Measurements from ENCODE around the gene ZNF652. TPM values are rescaled to one million over a fixed set of nuclear protein-coding genes. Genes with fewer than 3 reads are reported as not detected.
"Not testable (repeated sequence)": the region's sequence is repeated elsewhere in the genome, so short reads cannot be mapped to it uniquely, and the experiment has no call there.

ZNF652 gene
- polyA plus RNA-seq, 4 donors, result 8.6 to 27.3 (median 17.6) TPM

- no peak for FAIRE-seq
- no peaks in the 10 kb centered on the region for H3K9me3 ChIP-seq (ENCODE audit: control insufficient read depth in 2 of 2, insufficient read depth in 1 of 2, low read depth in 1 of 2, low read length in 1 of 2)
- H3K4me3 ChIP-seq (ENCODE audit: low read depth in 1 of 3, low read length in 3 of 3), result no peak overlapping the region
- WGBS, 3 donors, result 95% methylated on average over 11 of the region's 11 CpGs
- no peak overlapping the region for H3K27ac ChIP-seq (ENCODE audit: low read depth in 1 of 3, low read length in 2 of 3)
- H3K4me1 ChIP-seq (ENCODE audit: control insufficient read depth in 3 of 3, insufficient read depth in 2 of 3, low read depth in 1 of 3, low read length in 2 of 3), result no peaks in the 10 kb centered on the region
- DNase-seq, result no peak
- peaks cover 0 to 8% (median 5%) of the 10 kb centered on the region in 3 donors for H3K36me3 ChIP-seq (ENCODE audit: control insufficient read depth in 3 of 3, insufficient read depth in 2 of 3, low read depth in 1 of 3, low read length in 3 of 3)
- no peaks in the 10 kb centered on the region for H3K27me3 ChIP-seq (ENCODE audit: control insufficient read depth in 3 of 3, insufficient read depth in 3 of 3, low read length in 3 of 3)
Measured at GRCh38 chr17:49287481-49287880, 74.6 kb downstream of the ZNF652 start.

- not testable (repeated sequence) for FAIRE-seq; H3K4me3 ChIP-seq (ENCODE audit: low read depth in 1 of 3, low read length in 3 of 3); DNase-seq; H3K27me3 ChIP-seq (ENCODE audit: control insufficient read depth in 3 of 3, insufficient read depth in 3 of 3, low read length in 3 of 3); H3K27ac ChIP-seq (ENCODE audit: low read depth in 1 of 3, low read length in 2 of 3); H3K4me1 ChIP-seq (ENCODE audit: control insufficient read depth in 3 of 3, insufficient read depth in 2 of 3, low read depth in 1 of 3, low read length in 2 of 3); H3K36me3 ChIP-seq (ENCODE audit: control insufficient read depth in 3 of 3, insufficient read depth in 2 of 3, low read depth in 1 of 3, low read length in 3 of 3); H3K9me3 ChIP-seq (ENCODE audit: control insufficient read depth in 2 of 2, insufficient read depth in 1 of 2, low read depth in 1 of 2, low read length in 1 of 2)
- 91 to 94% (median 94%) methylated on average over 21 to 24 of the region's 24 CpGs for WGBS, 3 donors
Measured at GRCh38 chr17:49286261-49286973, 75.6 kb downstream of the ZNF652 start.

- H3K27ac ChIP-seq (ENCODE audit: low read depth in 1 of 3, low read length in 2 of 3), result no peak overlapping the region
- H3K4me1 ChIP-seq (ENCODE audit: control insufficient read depth in 3 of 3, insufficient read depth in 2 of 3, low read depth in 1 of 3, low read length in 2 of 3), result no peaks in the 10 kb centered on the region
- H3K9me3 ChIP-seq (ENCODE audit: control insufficient read depth in 2 of 2, insufficient read depth in 1 of 2, low read depth in 1 of 2, low read length in 1 of 2), result peaks cover 0 to 7% of the 10 kb centered on the region in 2 donors
- peaks cover 0 to 8% (median 0%) of the 10 kb centered on the region in 3 donors for H3K36me3 ChIP-seq (ENCODE audit: control insufficient read depth in 3 of 3, insufficient read depth in 2 of 3, low read depth in 1 of 3, low read length in 3 of 3)
- 79 to 85% (median 81%) methylated on average over 6 of the region's 6 CpGs for whole genome bisulfite sequencing, 3 donors
- FAIRE-seq (no peak), DNase-seq (no peak)
- no peaks in the 10 kb centered on the region for H3K27me3 ChIP-seq (ENCODE audit: control insufficient read depth in 3 of 3, insufficient read depth in 3 of 3, low read length in 3 of 3)
- no peak overlapping the region for H3K4me3 ChIP-seq (ENCODE audit: low read depth in 1 of 3, low read length in 3 of 3)
Measured at GRCh38 chr17:49285716-49286115, 76.3 kb downstream of the ZNF652 start.

- H3K27me3 ChIP-seq (ENCODE audit: control insufficient read depth in 3 of 3, insufficient read depth in 3 of 3, low read length in 3 of 3), result no peaks in the 10 kb centered on the region
- H3K36me3 ChIP-seq (ENCODE audit: control insufficient read depth in 3 of 3, insufficient read depth in 2 of 3, low read depth in 1 of 3, low read length in 3 of 3), result no peaks in the 10 kb centered on the region
- H3K4me3 ChIP-seq (ENCODE audit: low read depth in 1 of 3, low read length in 3 of 3), result no peak overlapping the region
- H3K4me1 ChIP-seq (ENCODE audit: control insufficient read depth in 3 of 3, insufficient read depth in 2 of 3, low read depth in 1 of 3, low read length in 2 of 3), result no peaks in the 10 kb centered on the region
- DNase-seq (no peak), FAIRE-seq (no peak)
- WGBS, 3 donors, result 75 to 89% (median 87%) methylated on average over 4 of the region's 4 CpGs
- H3K9me3 ChIP-seq (ENCODE audit: control insufficient read depth in 2 of 2, insufficient read depth in 1 of 2, low read depth in 1 of 2, low read length in 1 of 2), result peaks cover 0 to 7% of the 10 kb centered on the region in 2 donors
- no peak overlapping the region for H3K27ac ChIP-seq (ENCODE audit: low read depth in 1 of 3, low read length in 2 of 3)
Measured at GRCh38 chr17:49280918-49281317, 81.1 kb downstream of the ZNF652 start.

- Histone ChIP-seq H3K36me3 (ENCODE audit: control insufficient read depth in 3 of 3, insufficient read depth in 2 of 3, low read depth in 1 of 3, low read length in 3 of 3) (no peaks in the 10 kb centered on the region), H3K4me1 (ENCODE audit: control insufficient read depth in 3 of 3, insufficient read depth in 2 of 3, low read depth in 1 of 3, low read length in 2 of 3) (no peaks in the 10 kb centered on the region), H3K9me3 (ENCODE audit: control insufficient read depth in 2 of 2, insufficient read depth in 1 of 2, low read depth in 1 of 2, low read length in 1 of 2) (peaks cover 0 to 7% of the 10 kb centered on the region in 2 donors), H3K27me3 (ENCODE audit: control insufficient read depth in 3 of 3, insufficient read depth in 3 of 3, low read length in 3 of 3) (no peaks in the 10 kb centered on the region), H3K4me3 (ENCODE audit: low read depth in 1 of 3, low read length in 3 of 3) (no peak overlapping the region), H3K27ac (ENCODE audit: low read depth in 1 of 3, low read length in 2 of 3) (no peak overlapping the region)
- DNase-seq (no peak), FAIRE-seq (no peak)
- 70 to 91% (median 83%) methylated on average over 5 of the region's 5 CpGs for WGBS, 3 donors
Measured at GRCh38 chr17:49280061-49280460, 82.0 kb downstream of the ZNF652 start.

DNA sequence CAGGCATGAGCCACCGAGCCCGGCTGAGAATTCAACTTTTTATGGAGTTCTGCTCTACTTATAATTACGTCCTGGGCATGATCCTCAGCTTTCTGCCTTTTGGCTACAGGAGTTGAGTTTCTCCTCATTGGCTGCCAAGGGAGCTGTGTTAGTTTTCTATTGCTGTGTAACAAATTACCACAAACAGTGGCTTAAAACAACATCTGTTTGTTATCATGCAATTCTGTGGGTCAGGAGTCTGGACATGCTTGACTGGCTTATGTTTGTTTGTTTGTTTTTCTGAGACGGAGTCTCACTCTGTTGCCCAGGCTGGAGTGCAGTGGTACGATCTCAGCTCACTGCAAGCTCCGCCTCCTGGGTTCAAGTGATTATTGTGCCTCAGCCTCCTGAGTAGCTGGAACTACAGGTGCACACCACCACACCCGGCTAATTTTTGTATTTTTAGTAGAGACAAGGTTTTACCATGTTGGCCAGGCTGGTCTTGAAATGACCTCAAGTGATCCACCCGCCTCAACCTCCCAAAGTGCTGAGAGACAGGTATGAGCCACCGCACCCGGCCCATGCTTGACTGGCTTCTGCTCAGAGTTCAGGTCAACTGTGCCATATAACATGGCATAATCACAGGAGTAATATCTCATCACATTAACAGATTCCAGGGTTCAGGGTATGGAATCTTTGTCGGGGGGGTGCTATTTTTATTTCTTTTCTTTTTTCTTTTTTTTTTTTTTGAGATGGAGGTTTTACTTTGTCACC, 82.6 kb downstream of the ZNF652 start:
- not testable (repeated sequence) for H3K27me3 ChIP-seq (ENCODE audit: control insufficient read depth in 3 of 3, insufficient read depth in 3 of 3, low read length in 3 of 3); H3K36me3 ChIP-seq (ENCODE audit: control insufficient read depth in 3 of 3, insufficient read depth in 2 of 3, low read depth in 1 of 3, low read length in 3 of 3); H3K27ac ChIP-seq (ENCODE audit: low read depth in 1 of 3, low read length in 2 of 3); H3K4me3 ChIP-seq (ENCODE audit: low read depth in 1 of 3, low read length in 3 of 3); DNase-seq; H3K4me1 ChIP-seq (ENCODE audit: control insufficient read depth in 3 of 3, insufficient read depth in 2 of 3, low read depth in 1 of 3, low read length in 2 of 3); H3K9me3 ChIP-seq (ENCODE audit: control insufficient read depth in 2 of 2, insufficient read depth in 1 of 2, low read depth in 1 of 2, low read length in 1 of 2); FAIRE-seq
- WGBS, 3 donors, result 86 to 90% (median 89%) methylated on average over 11 of the region's 11 CpGs

GRCh38 chr17:49278076-49278475, 84.0 kb downstream of the ZNF652 start:
- Histone ChIP-seq H3K36me3 (ENCODE audit: control insufficient read depth in 3 of 3, insufficient read depth in 2 of 3, low read depth in 1 of 3, low read length in 3 of 3) (no peaks in the 10 kb centered on the region), H3K9me3 (ENCODE audit: control insufficient read depth in 2 of 2, insufficient read depth in 1 of 2, low read depth in 1 of 2, low read length in 1 of 2) (peaks cover 0 to 7% of the 10 kb centered on the region in 2 donors), H3K27me3 (ENCODE audit: control insufficient read depth in 3 of 3, insufficient read depth in 3 of 3, low read length in 3 of 3) (no peaks in the 10 kb centered on the region), H3K4me3 (ENCODE audit: low read depth in 1 of 3, low read length in 3 of 3) (no peak overlapping the region), H3K4me1 (ENCODE audit: control insufficient read depth in 3 of 3, insufficient read depth in 2 of 3, low read depth in 1 of 3, low read length in 2 of 3) (no peaks in the 10 kb centered on the region), H3K27ac (ENCODE audit: low read depth in 1 of 3, low read length in 2 of 3) (no peak overlapping the region)
- FAIRE-seq (no peak), DNase-seq (no peak)
- 37 to 51% (median 43%) methylated on average over 3 of the region's 3 CpGs for WGBS, 3 donors

DNA sequence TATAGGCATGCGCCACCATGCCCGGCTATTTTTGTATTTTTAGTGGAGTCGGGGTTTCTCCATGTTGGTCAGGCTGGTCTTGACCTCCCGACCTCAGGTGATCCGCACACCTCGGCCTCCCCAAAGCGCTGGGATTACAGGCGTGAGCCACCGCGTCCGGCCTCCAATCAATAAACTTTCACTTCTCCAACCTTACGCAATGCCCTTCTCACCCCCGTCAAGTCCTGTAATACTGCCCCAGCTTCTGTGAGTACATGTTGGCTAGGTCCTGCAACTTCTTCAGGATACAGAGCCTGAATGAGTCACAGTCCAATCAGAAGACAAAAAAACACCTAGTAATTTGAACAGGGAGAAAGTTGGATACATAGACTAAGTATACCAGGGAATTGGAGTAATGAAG, 84.4 kb downstream of the ZNF652 start:
- FAIRE-seq (no peak), DNase-seq (no peak)
- no peaks in the 10 kb centered on the region for H3K27me3 ChIP-seq (ENCODE audit: control insufficient read depth in 3 of 3, insufficient read depth in 3 of 3, low read length in 3 of 3)
- no peak overlapping the region for H3K27ac ChIP-seq (ENCODE audit: low read depth in 1 of 3, low read length in 2 of 3)
- 50 to 76% (median 65%) methylated on average over 13 of the region's 13 CpGs for WGBS, 3 donors
- H3K36me3 ChIP-seq (ENCODE audit: control insufficient read depth in 3 of 3, insufficient read depth in 2 of 3, low read depth in 1 of 3, low read length in 3 of 3), result no peaks in the 10 kb centered on the region
- no peak overlapping the region for H3K4me3 ChIP-seq (ENCODE audit: low read depth in 1 of 3, low read length in 3 of 3)
- no peaks in the 10 kb centered on the region for H3K4me1 ChIP-seq (ENCODE audit: control insufficient read depth in 3 of 3, insufficient read depth in 2 of 3, low read depth in 1 of 3, low read length in 2 of 3)
- H3K9me3 ChIP-seq (ENCODE audit: control insufficient read depth in 2 of 2, insufficient read depth in 1 of 2, low read depth in 1 of 2, low read length in 1 of 2), result peaks cover 0 to 7% of the 10 kb centered on the region in 2 donors

Data from small intestine (tissue), 7 donors.